GM08714 (cell line): ENCODE results near the gene CDC42EP3.

ENCODE experiments used
- H3K4me3 ChIP-seq: fragments of 200-500 bp; sonication (Bioruptor generic); 2 replicates; pipeline ENCODE4 v1.5.1; 2014; ENCODE audit warnings: mild to moderate bottlenecking, low read length, inconsistent platforms
- ZNF274 ChIP-seq: IDR thresholded peaks from 2 replicates; pipeline ENCODE4 v1.6.1; 2012; ENCODE audit warnings: mild to moderate bottlenecking, low read depth, low read length

CDC42EP3 gene

DNA sequence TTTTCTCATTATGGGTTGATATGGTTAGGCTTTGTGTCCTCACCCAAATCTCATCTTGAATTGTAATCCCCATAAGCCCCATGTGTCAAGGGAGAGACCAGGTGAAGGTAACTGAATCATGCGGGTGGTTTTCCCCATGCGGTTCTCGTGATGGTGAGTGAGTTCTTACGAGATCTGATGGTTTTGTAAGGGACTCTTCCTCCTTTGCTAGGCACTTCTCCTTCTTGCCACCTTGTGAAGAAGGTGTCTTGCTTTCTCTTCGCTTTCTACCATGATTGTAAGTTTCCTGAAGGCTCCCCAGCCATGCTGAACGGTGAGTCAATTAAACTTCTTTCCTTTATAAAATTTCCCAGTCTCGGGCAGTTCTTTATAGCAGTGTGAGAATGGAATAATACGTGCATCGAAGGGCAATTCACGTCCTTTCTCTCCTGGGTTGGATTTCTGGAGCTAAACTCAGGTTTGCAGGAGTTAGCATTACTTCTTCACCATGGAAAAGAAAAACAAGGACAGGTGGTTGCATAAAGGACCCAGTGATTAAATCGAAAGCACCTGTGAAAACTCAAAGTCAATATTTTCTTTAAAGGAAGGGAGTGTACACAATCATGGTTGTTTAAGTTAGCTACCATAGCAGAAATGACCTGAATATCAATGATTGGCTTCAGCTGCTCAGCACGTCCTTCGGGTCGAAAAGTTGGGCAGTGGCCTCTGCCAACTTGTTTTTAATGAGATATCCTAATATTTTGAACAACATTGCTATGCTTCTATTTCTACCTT, 54.1 kb downstream of the CDC42EP3 start:
- H3K4me3 ChIP-seq = no peak overlapping the region; the same call in 1 of the 2 replicates
- TF ChIP-seq ZNF274 = no peak

DNA sequence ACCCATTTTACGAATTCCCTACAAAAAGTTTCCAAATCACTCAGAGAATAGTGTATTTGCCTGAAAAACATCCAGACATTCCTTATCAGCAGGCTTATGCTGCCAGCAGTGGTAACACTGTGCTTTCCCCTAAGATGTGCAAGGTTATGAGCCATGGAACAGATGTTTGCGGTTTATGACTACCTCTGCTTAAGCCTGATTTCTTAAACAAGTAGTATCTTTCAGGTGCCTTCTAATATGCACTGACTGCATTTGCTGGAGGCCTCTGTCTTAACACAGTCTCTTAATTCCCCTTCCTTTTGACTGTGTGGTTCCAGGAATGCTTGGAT, 54.8 kb downstream of the CDC42EP3 start:
- TF ChIP-seq ZNF274 = no peak
- no peak overlapping the region for H3K4me3 ChIP-seq

DNA sequence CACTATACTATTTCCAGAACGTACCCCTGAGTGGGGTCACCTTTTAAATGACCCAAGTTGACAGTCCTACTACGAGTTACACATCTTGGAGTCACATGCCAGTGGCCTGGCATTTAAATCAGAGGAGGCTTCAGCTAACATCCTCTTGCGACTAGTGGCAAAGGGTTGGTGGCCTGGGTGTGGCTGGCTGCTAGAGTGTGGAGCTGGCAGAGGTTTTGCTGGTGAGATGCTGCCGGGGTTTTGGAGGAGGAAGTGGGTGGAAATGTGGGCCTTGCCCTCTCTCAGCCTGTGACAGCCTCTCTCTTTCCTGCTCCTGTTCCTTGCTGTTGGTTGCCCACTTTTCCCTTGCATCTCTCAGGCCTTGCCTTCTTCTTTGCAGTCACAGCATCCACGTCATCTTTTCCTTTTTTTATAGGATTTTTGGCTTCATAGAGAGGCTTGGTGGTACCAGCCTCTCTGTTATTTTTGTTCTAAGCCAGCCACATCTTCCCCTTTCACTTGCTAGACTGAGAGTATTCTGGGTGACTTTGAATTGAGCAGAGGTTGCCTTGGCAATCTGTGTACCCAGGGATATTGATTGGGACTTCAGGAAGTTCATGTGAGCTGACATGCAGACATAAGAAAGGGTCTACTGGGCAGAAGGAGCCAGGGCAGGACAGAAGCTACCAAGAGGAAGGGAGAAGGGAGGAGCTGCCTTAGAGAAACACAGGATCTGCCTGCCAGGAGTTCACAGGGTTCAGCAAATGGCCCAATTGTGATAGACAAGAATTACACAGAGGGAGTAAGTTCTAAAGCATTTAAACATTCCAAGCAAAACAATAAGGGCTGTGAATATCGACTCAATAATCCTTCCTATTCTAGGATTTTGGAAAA, 55.4 kb downstream of the CDC42EP3 start:
- no peak for TF ChIP-seq ZNF274

DNA sequence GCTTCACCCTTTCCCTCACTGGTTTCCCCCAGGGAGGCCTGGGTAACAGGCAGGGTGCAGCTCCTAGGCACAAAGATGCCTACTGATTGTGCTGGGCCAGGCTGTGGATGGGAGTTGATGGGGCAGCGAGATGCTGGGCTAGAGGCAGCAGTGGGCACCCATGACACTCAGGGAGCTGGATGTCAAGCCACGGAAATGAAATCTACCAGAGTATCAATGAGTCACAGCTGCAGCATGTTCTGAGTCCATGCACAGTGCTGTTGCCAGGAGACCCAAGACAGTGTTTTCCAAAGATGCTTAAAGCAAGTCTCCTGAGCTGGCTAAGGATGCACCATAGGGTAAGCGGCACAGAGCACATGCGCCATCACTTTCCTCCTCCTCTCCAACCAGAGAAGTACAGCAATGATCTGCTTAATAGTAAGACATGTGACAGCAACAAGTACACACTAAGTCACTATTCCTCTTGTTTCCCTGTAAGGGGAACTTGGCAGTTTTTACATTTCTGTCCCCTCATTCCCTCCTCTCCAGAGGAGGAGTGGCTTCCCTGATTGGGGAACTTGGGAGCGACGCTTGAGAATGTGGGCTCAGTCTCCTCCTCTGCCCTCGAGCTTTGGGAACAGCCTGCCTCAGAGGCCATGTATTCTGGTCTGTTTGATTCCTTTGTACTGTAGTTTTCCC, 57.2 kb downstream of the CDC42EP3 start:
- no peak for TF ChIP-seq ZNF274
- H3K4me3 ChIP-seq = no peak overlapping the region

More for the DNA sequence above, 55.4 kb downstream of the CDC42EP3 start:
- no peak overlapping the region for H3K4me3 ChIP-seq

DNA sequence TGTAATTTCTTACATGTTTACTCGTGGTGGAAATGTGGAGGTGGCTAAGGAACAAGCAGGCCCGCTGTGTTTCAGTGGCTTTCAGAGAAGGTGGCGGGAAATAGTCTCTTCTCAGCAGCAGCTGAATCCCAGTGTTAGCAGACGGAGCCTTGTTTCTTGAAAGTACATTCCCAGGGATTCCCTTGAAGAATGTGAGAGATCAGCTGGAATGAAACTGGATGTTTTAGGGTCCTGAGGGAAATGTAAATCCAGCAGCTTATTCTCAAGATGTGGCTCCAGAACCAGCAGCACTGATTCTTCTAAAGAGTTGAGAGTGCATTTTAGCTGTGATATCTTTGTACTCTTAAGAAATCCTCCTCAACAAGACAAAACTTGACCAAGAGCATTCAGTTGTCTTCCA, 59.1 kb downstream of the CDC42EP3 start:
- TF ChIP-seq ZNF274 = no peak
- no peak overlapping the region for H3K4me3 ChIP-seq

DNA sequence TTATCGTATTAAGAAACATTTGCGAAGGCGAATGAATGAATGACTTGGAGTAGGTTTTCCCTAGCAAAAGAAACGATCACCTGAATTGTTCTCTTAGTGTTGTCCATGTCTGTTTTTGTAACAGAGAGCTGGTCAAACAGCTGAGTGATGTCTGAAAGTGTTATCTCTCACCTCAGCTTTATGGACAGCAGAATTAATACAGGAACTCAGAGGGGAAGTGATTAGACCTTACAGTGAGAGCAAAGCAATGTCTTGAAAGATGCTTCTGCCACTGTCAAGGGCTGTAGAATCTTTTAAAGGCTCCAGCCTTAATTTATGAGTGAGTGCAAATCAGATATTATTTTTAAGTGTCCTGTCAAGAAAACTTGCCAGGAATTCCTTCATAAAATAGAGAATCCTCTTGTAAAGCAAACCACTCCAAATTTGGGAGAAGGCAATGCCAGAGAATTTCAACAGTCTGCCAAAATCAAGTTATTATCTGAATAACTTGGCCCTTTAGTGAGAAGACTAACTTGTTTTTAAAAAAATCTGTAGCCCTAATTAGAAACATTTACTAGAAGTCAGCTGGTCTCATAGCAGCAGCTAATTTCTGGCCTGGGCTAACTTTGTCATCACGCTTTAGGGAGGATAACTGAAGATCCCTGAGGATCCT, 60.7 kb downstream of the CDC42EP3 start:
- no peak overlapping the region for H3K4me3 ChIP-seq
- no peak for TF ChIP-seq ZNF274

DNA sequence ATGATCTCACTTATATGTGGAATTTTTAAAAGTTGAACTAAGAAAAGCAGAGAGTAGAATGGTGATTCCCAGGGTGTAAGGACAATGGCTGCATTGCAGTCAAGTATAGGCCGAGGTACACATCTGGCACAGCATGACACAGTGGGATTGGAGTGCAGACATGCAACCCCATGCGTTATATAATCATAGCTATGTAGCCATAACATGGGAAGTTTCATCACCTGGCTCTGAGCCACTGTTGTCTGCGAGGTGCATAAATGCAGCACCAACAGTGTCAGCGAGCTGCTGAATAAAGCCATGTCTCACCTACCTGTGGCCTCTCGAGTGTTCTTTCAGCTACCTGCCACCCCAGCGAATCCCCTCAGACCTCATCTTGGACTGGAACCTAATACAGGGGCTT, 61.7 kb downstream of the CDC42EP3 start:
- no peak for TF ChIP-seq ZNF274
- no peak overlapping the region for H3K4me3 ChIP-seq

DNA sequence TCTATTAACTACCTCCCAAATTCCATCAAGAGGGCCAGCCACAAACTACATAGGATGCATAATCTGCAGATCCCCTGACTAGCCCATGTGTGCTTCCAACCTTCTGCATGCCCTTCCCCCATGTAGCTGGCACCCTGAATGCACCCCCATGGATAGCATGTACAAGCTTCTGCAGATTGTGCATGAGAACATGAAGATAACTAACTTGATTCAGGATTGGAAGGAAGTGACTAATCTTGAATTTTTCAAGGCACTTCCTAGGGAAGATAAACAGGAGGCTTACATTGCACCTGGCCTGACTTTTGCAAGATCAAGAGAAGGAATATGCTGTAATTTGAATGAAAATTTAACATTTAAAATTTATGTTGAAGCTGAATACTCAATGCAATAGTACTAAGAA, 66.7 kb downstream of the CDC42EP3 start:
- H3K4me3 ChIP-seq = no peak overlapping the region
- no peak for TF ChIP-seq ZNF274

DNA sequence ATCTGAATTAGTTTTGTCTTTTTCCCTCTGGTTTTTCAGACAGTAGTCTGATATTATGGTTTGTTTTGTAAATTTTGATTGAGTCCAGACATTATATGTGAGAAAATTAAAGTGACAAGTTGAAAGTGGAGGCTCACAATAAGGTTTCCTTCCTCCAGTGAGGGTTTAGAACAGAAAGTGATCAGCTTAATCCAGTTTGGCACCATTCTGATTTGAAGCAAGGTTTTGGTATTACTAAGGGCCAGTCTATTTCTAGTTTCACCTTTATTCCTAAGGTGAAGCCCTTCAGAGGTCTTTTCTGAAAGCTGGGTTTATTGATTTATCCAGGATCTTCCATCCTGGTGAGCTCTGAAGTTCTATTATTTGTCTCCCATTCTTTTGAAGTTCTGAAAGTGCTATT, 68.7 kb downstream of the CDC42EP3 start:
- TF ChIP-seq ZNF274 = no peak
- H3K4me3 ChIP-seq = no peak overlapping the region

DNA sequence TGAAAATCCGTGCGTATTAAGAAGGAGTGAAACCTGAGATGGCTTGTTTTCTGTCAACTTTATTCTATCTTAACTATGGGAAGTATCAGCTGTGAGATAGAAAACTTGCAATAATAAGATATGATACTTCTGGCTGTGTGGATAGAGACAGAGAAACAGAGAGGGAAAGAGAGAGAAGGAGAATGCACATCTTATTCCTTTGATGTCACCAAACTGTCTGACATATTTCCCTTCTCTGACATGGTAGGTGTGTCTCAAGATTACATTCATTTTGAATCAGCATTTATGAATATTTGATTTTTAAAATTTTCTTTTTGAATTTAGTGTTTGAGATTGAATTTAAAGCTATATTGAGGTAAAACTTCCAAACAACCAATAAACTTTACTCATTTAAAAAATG, 69.4 kb downstream of the CDC42EP3 start:
- H3K4me3 ChIP-seq = no peak overlapping the region
- no peak for TF ChIP-seq ZNF274

DNA sequence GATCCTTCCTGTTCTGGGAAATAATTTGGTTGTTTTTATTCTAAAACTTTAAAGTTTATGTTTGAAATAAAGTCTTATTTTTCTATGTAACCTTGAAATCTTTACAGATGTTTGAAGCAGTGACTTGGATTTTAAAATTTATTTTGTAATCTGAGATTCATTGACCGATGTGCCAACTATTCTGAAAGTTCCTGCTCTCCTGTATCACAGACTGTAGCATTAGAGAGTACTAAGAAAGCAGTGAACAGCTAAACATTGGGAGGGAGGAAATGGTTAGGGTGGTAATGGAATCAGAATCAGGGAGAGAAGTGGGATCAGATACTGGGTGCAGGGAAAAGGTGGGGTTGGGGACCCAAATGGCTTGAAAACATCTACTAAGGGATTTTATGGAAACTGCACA, 69.9 kb downstream of the CDC42EP3 start:
- no peak overlapping the region for H3K4me3 ChIP-seq
- TF ChIP-seq ZNF274 = no peak

DNA sequence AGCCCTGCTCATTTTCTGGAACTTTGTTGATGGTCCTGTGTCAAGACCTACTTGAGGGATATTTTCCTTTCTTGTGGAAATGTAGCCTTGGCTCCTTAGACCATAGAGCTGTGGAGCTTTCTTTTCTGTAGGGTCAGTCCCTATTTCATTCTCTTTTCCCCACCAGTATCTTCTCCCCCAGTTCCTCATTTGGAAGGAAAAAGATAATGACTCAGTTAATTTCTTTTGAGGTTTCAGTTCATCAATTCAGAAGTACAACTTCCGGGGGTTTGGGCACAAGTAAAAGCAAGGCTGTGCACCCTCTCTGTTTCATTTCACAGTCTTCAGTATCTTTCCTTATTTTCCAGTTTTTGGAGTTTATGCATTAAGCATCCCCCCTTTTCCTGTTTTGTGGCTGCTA, 70.7 kb downstream of the CDC42EP3 start:
- H3K4me3 ChIP-seq = no peak overlapping the region

DNA sequence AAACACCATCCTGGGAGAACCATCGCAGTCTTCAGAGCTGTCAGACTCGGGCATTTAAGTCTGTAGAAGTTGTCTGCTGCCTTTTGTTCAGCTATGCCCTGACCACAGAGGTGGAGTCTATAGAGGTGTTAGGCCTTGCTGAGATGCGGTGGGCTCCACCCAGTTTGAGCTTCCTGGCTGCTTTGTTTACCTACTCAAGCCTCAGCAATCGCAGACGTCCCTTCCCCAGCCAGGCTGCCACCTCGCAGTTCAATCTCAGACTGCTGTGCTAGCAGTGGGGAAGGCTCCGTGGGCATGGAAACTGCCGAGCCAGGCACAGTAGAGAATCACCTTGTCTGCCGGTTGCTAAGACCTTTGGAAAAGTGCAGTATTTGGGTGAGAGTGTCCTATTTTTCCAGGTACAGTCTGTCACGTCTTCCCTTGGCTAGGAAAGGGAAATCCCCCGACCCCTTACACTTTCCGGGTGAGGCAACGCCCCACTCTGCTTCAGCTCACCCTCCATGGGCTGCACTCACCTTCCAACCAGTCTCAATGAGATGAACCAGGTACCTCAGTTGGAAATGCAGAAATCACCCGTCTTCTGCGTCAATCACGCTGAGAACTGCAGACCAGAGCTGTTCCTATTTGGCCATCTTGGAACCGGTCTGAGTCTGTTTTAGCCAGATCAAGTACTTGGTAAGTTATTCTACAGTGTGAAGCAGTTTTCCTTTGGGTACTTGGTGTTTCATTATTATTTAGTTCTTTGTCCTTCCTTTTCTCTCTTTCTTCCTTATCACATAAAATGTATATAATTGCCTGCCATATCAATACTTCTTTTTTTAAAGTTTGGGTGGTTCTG, 71.5 kb downstream of the CDC42EP3 start:
- H3K4me3 ChIP-seq = no peak overlapping the region
- TF ChIP-seq ZNF274 = no peak

More for the DNA sequence above, 70.7 kb downstream of the CDC42EP3 start:
- TF ChIP-seq ZNF274 = no peak

DNA sequence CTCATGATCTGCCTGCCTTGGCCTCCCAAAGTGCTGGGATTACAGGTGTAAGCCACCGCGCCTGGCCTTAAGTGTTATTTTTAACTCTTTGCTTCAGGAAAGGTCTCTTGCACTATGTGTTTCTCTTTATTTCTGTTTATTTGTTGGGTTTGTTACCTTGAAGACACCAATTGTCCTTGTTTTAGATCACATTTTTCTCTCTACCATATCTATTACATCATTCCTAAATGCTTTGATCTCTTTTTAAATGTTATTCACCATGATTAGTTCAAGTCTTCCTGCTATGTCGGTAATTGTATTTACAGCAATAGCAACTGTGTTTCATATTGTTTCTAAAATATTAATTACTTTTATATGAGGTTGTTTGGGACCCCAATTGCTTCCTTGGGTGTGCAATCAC, 77.7 kb downstream of the CDC42EP3 start:
- no peak overlapping the region for H3K4me3 ChIP-seq
- no peak for TF ChIP-seq ZNF274
